ENCODE measurements around the gene ALPL. TPM values are rescaled to one million over a fixed set of nuclear protein-coding genes. Genes with fewer than 3 reads are reported as not detected.

The ALPL gene
- total RNA-seq, 1 experiment from 2014 or later, result 0.31 TPM

DNA sequence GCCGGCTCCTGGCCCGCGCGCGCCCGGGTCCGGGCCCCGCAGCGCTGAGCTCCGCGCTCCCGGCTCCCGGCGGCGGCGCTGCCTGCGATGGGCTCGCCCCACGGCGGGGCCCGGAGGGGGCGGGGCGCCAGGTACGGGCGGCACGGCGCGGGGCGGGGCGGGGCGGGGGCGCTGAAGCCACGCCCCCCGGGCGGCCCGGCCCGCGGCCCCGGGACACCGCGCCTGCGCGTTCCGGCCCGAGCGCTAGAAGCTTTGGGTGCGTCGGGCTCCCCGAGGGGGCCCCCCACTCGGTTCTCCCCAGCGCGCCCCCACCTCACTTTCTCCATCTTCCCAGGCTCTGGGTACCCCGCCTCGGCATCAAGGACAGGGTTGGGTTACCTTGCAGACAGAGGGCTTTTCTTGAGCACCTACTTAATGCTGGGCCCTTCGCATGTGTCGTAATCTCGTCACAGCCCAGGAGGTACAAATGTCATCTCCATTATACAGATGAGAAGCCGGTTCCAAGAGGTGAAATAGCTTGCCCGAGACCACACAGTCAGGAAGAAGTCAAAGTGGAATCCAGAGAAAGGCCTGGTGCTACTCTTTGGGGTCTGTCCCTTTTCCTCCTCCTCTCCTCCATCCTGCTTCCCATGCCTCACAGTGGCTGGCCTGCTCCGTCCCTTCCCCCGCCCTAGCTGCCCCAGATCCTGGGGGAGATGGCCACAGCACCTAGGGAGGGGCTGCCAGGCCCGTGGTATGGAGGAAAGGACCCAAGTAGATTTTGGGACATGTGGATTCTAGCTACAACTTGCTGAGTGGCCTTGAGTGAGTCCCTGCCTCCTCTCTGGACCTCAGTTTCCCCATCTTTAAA lies 113.5 kb downstream of the ALPL start:
- TF ChIP-seq, protein P1, sequence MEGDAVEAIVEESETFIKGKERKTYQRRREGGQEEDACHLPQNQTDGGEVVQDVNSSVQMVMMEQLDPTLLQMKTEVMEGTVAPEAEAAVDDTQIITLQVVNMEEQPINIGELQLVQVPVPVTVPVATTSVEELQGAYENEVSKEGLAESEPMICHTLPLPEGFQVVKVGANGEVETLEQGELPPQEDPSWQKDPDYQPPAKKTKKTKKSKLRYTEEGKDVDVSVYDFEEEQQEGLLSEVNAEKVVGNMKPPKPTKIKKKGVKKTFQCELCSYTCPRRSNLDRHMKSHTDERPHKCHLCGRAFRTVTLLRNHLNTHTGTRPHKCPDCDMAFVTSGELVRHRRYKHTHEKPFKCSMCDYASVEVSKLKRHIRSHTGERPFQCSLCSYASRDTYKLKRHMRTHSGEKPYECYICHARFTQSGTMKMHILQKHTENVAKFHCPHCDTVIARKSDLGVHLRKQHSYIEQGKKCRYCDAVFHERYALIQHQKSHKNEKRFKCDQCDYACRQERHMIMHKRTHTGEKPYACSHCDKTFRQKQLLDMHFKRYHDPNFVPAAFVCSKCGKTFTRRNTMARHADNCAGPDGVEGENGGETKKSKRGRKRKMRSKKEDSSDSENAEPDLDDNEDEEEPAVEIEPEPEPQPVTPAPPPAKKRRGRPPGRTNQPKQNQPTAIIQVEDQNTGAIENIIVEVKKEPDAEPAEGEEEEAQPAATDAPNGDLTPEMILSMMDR (IDR thresholded peaks at IDR 0.05; ENCODE audit: unreplicated experiment), result no peak
- H3K27ac Mint-ChIP-seq (ENCODE audit: unreplicated experiment), result peak overlapping the region; percentile 79
- CTCF ChIA-PET, result interaction anchor here (0.8 to 1.4 kb wide), 3 partner anchors 16 to 39 kb away, joined by 3 to 4 read pairs (median 3); no protein-coding TSS in a partner anchor
- H3K9me3 Mint-ChIP-seq (ENCODE audit: low read depth, unreplicated experiment), result no peaks in the 10 kb centered on the region
- H3K27me3 Mint-ChIP-seq (ENCODE audit: unreplicated experiment), result no peaks in the 10 kb centered on the region
- peaks cover 28% of the 10 kb centered on the region for H3K4me1 Mint-ChIP-seq (ENCODE audit: low read depth, unreplicated experiment)
- DNase-seq, result peak; percentile 75
- BruUV-seq (replicated peaks), result no TSS peak
- peaks cover 29% of the 10 kb centered on the region for H3K36me3 Mint-ChIP-seq (ENCODE audit: insufficient read depth, unreplicated experiment)
- H3K4me3 Mint-ChIP-seq (ENCODE audit: low read depth, unreplicated experiment), result peak overlapping the region; percentile 48
- intact Hi-C loops (cut with micrococcal nuclease; ENCODE audit: unreplicated experiment), result no loop called here

DNA sequence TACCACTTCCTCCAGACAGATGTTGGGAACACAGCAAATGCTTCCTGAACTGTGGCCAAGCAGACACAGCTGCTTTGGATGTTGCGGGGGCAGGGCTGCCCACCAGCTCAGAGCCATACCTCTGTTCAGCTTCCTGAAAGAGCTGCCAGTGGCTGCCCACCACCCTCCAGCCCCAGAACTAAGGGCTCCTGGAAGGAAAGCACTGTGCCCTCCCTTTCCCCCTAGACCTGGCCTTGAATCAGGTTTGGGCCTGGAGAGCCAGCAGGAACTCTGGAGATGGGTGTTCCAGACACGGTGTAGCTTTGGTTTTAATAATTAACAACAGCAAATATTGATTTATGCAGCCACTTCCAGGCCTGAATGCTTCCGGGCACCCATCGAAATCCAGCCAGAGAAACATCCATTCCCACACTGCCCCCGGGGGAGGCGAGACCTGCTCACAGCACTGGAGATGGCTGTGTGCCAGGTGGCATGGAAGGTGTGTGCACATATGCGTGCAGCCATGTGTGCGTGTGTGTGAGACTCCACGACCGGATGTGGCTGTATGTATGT lies 114.3 kb downstream of the ALPL start:
- Mint-ChIP-seq H3K27ac (ENCODE audit: unreplicated experiment) (peak overlapping the region; percentile 79), H3K4me1 (ENCODE audit: low read depth, unreplicated experiment) (peaks cover 28% of the 10 kb centered on the region), H3K9me3 (ENCODE audit: low read depth, unreplicated experiment) (no peaks in the 10 kb centered on the region), H3K4me3 (ENCODE audit: low read depth, unreplicated experiment) (peak overlapping the region; percentile 48), H3K36me3 (ENCODE audit: insufficient read depth, unreplicated experiment) (peaks cover 29% of the 10 kb centered on the region), H3K27me3 (ENCODE audit: unreplicated experiment) (no peaks in the 10 kb centered on the region)
- CTCF ChIA-PET, result interaction anchor here (0.8 to 1.4 kb wide), 3 partner anchors 15 to 38 kb away, joined by 3 to 4 read pairs (median 3); no protein-coding TSS in a partner anchor
- DNase-seq, result peak; percentile 84
- intact Hi-C loops (cut with micrococcal nuclease; ENCODE audit: unreplicated experiment), result no loop called here
- TF ChIP-seq, protein P1 (IDR thresholded peaks at IDR 0.05; ENCODE audit: unreplicated experiment), result no peak
- no TSS peak for BruUV-seq (replicated peaks)

DNA sequence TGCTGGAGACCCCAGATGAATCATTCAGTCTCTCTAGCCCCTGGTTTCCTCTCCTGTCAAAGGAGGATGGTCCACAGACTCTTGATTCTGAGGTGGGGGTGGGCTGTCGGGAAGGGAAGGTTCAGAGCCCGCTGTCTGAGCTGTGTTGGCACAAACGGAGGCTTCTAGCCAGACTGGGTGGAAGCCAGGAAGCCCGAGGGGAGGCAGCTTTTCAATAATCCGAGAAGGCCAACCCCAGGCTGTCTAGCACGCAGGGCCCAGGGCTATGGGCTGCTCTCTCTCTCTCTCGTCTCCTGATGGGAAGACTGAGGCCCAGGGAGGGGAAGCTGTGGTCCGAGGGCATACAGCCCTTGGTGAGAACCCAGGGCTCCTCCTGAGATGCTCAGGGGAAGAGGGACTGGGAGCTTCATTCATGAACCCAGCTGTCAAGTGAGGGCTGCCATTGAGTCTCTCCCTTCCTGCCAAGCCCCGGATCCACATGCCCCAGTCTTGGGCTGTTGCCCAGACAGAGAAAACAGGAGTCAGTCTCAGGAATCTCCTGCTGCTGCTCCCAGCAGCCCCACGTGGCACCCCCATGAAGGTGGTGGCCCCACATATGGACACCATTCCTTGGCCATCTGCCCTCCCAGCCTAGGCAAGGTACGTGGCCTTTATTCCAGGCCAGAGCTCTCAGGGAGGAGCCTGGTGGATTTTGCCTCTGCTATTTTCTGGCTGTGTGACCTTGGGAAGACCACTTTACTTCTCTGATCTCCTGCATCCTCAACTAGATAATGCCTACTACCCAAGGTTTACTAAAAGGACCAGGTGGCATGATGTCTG lies 115.6 kb downstream of the ALPL start:
- no peaks in the 10 kb centered on the region for H3K9me3 Mint-ChIP-seq (ENCODE audit: low read depth, unreplicated experiment)
- H3K4me3 Mint-ChIP-seq (ENCODE audit: low read depth, unreplicated experiment), result no peak overlapping the region
- H3K27me3 Mint-ChIP-seq (ENCODE audit: unreplicated experiment), result no peaks in the 10 kb centered on the region
- TF ChIP-seq, protein P1 (IDR thresholded peaks at IDR 0.05; ENCODE audit: unreplicated experiment), result no peak
- H3K27ac Mint-ChIP-seq (ENCODE audit: unreplicated experiment), result no peak overlapping the region
- H3K36me3 Mint-ChIP-seq (ENCODE audit: insufficient read depth, unreplicated experiment), result peaks cover 29% of the 10 kb centered on the region
- BruUV-seq (replicated peaks), result no TSS peak
- peaks cover 28% of the 10 kb centered on the region for H3K4me1 Mint-ChIP-seq (ENCODE audit: low read depth, unreplicated experiment)
- CTCF ChIA-PET, result interaction anchor here (1.4 kb wide), 1 partner anchor 27 kb away, joined by 4 read pairs; no protein-coding TSS in a partner anchor
- intact Hi-C loops (cut with micrococcal nuclease; ENCODE audit: unreplicated experiment), result no loop called here
- no peak for DNase-seq

DNA sequence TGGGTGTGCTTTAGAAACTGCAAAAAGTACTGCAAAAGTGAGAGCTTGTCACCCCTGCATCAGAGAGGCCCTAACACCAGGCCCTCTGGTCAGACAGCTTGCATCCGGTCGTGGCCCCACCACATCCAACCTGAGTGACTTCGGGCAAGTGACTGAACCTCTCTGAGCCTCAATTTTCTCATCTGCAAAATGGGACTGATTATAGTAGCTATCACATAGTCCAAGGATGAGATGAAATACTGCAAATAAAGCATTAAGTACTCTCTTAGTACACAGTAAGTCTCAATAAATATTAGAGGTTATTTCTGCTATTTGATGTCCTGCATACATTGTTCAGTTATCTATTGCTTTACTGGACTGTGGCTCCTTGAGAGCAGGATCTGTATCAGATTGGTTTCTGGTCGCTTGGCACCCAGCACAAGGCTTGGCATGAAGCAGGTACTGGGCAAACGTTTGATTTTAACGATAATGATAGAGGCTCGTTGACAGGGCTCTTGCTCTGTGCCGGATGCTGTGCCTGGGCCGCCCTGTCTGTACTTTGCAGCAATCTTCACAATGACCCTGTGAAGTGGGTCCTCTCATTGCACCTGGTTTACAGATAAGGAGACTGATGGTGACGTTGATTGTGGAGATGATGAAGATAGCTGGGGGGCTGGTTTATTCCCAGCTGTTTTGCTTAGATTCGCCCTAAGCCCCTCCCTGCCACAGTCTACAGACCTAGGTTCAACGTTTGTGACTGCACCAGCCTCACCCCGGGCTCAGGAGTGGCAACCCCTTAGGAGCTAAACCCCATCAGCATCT lies 116.4 kb downstream of the ALPL start:
- Mint-ChIP-seq H3K4me3 (ENCODE audit: low read depth, unreplicated experiment) (no peak overlapping the region), H3K9me3 (ENCODE audit: low read depth, unreplicated experiment) (no peaks in the 10 kb centered on the region), H3K27ac (ENCODE audit: unreplicated experiment) (peak overlapping the region; percentile 70), H3K36me3 (ENCODE audit: insufficient read depth, unreplicated experiment) (peaks cover 29% of the 10 kb centered on the region), H3K27me3 (ENCODE audit: unreplicated experiment) (no peaks in the 10 kb centered on the region), H3K4me1 (ENCODE audit: low read depth, unreplicated experiment) (peaks cover 28% of the 10 kb centered on the region)
- CTCF ChIA-PET, result no interaction called here
- no peak for DNase-seq
- TF ChIP-seq, protein P1 (IDR thresholded peaks at IDR 0.05; ENCODE audit: unreplicated experiment), result no peak
- intact Hi-C loops (cut with micrococcal nuclease; ENCODE audit: unreplicated experiment), result no loop called here
- no TSS peak for BruUV-seq (replicated peaks)

Measured in Calu3 (cell line).